Measurements from ENCODE around the gene SPINT3. TPM values are rescaled to one million over a fixed set of nuclear protein-coding genes. Genes with fewer than 3 reads are reported as not detected.

SPINT3 gene
- total RNA-seq, 1 experiment from 2014 or later, result not detected

DNA sequence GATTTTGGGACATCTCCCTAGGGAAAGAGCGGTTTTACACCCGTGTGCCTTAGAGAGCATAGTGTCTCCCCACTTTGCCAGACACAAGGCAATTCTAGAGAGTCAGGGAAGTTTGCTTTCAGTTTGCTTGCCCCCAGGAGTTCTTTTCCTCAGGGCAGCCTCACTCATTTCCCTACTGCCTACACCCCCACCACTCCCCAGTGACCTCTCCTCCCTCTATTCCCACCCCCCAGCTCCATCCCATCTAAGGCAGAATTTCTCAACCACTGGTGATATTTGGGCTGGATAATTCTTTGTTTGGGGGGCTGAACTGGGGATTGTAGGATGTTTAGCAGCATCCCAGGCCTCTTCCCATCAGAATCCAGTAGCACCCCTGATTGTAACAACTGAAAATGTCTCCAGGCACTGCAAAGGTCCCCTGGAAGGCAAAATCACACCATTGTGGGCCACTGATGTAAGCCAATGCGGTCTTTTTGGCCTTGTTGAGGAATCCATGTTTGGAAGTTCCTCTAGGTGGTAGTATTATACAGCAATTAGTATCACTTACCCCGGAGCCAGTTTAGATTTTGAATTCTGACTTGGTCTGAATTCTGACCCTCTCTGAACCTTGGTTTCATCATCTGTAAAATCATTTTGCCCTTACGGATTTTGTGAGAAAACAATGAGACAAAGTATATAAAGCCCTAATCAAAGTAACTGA, 30.5 kb upstream of the SPINT3 start:
- ATAC-seq (peak; percentile 81), DNase-seq (ENCODE audit: low read depth, low spot score) (peak; percentile 21)
- H3K79me2 ChIP-seq (ENCODE audit: insufficient read depth, low read length), result no peaks in the 10 kb centered on the region
- H3K9me3 ChIP-seq (ENCODE audit: control insufficient read depth in 1 of 2, insufficient read depth in 1 of 2, low read depth in 1 of 2, low read length in 2 of 2), result no peaks in the 10 kb centered on the region
- no peaks in the 10 kb centered on the region for H3K36me3 ChIP-seq (ENCODE audit: control insufficient read depth in 1 of 2, insufficient read depth in 2 of 2, low read length in 2 of 2)
- H4K20me1 ChIP-seq (ENCODE audit: insufficient read depth), result no peaks in the 10 kb centered on the region
- TF ChIP-seq FOSL1 (IDR thresholded peaks at IDR 0.05; ENCODE audit: low read depth) (no peak), RAD21 (IDR thresholded peaks at IDR 0.05; ENCODE audit: low read depth) (peak; percentile 81), ELF1 (IDR thresholded peaks at IDR 0.05; ENCODE audit: borderline replicate concordance, low read depth) (no peak)
- TF ChIP-seq, protein P1, sequence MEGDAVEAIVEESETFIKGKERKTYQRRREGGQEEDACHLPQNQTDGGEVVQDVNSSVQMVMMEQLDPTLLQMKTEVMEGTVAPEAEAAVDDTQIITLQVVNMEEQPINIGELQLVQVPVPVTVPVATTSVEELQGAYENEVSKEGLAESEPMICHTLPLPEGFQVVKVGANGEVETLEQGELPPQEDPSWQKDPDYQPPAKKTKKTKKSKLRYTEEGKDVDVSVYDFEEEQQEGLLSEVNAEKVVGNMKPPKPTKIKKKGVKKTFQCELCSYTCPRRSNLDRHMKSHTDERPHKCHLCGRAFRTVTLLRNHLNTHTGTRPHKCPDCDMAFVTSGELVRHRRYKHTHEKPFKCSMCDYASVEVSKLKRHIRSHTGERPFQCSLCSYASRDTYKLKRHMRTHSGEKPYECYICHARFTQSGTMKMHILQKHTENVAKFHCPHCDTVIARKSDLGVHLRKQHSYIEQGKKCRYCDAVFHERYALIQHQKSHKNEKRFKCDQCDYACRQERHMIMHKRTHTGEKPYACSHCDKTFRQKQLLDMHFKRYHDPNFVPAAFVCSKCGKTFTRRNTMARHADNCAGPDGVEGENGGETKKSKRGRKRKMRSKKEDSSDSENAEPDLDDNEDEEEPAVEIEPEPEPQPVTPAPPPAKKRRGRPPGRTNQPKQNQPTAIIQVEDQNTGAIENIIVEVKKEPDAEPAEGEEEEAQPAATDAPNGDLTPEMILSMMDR (IDR thresholded peaks at IDR 0.05 in 2 of 3, conservative IDR thresholded peaks at IDR 0.05 in 1 of 3; ENCODE audit: borderline replicate concordance in 1 of 3, insufficient read depth in 1 of 3, low read depth in 2 of 3, low read length in 2 of 3), result peak; percentile 24 to 61 (median 59); a peak in 4 of 6 replicates
- H3K27ac ChIP-seq (ENCODE audit: low read depth, low read length), result no peak overlapping the region
- H3K9ac ChIP-seq (ENCODE audit: low read length), result no peak overlapping the region
- H2AFZ ChIP-seq (ENCODE audit: low read depth, low read length, poor library complexity, severe bottlenecking), result no peak overlapping the region
- ChIA-PET CTCF (interaction anchor here (0.6 to 1.5 kb wide), 3 partner anchors 12 to 417 kb away, joined by 3 to 25 read pairs (median 3); no protein-coding TSS in a partner anchor), RAD21 (ENCODE audit: low non-redundant PET in 1 of 2, low total read pairs in 2 of 2, uncharacterized antibody in 2 of 2, unreplicated experiment in 2 of 2) (interaction anchor here in 1 of 2 experiments (1.1 kb wide), 1 partner anchor 225 kb away, joined by 5 read pairs; no protein-coding TSS in a partner anchor), POLR2A (no interaction called here)
- H3K4me1 ChIP-seq (ENCODE audit: control insufficient read depth in 1 of 2, insufficient read depth in 2 of 2, low read length in 2 of 2), result no peaks in the 10 kb centered on the region
- peaks cover 49% of the 10 kb centered on the region; the same call in 1 of the 2 replicates for H3K27me3 ChIP-seq (ENCODE audit: insufficient read depth, low read length)
- H3K4me2 ChIP-seq (ENCODE audit: low read length), result no peak overlapping the region
- no peaks in the 10 kb centered on the region for H3K9me2 ChIP-seq (ENCODE audit: insufficient read depth)
- BruUV-seq (replicated peaks), result no TSS peak
- H3K4me3 ChIP-seq (replicated peaks in 1 of 2; ENCODE audit: low read depth in 1 of 2, low read length in 2 of 2), result no peak overlapping the region
- intact Hi-C loops (cut with micrococcal nuclease), result loop anchor here (1.0 to 10.0 kb wide), 4 partner anchors 206 to 419 kb away; partner anchors contain the start of gene PCIF1

DNA sequence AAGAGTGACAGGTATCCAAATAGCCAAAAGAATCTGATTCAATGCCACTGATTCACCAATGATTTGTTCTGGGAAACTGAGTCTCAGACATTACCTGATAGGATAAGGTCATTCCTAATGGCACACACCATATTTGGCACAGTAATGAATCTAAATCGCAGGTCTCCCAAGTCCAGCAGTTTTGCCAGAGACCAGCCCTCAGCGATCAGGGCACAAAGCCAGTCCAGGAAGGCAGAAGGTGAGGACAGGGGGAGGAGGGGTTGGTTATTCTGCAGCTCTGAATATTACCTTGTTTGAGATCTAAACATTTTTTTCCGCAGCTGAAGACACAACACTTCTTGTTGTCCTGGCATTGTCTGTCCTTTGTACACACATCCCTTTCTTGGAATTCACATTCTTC, 29.9 kb upstream of the SPINT3 start:
- H3K9me3 ChIP-seq (ENCODE audit: control insufficient read depth in 1 of 2, insufficient read depth in 1 of 2, low read depth in 1 of 2, low read length in 2 of 2), result no peaks in the 10 kb centered on the region
- ChIA-PET POLR2A (interaction anchor here (0.8 kb wide), 1 partner anchor 31 kb away, joined by 3 read pairs; no protein-coding TSS in a partner anchor), RAD21 (ENCODE audit: low non-redundant PET in 1 of 2, low total read pairs in 2 of 2, uncharacterized antibody in 2 of 2, unreplicated experiment in 2 of 2) (interaction anchor here in 1 of 2 experiments (1.1 kb wide), 1 partner anchor 225 kb away, joined by 5 read pairs; no protein-coding TSS in a partner anchor), CTCF (interaction anchor here (0.6 to 1.5 kb wide), 3 partner anchors 12 to 418 kb away, joined by 3 to 25 read pairs (median 3); no protein-coding TSS in a partner anchor)
- H3K79me2 ChIP-seq (ENCODE audit: insufficient read depth, low read length), result no peaks in the 10 kb centered on the region
- H3K9me2 ChIP-seq (ENCODE audit: insufficient read depth), result no peaks in the 10 kb centered on the region
- no peaks in the 10 kb centered on the region for H4K20me1 ChIP-seq (ENCODE audit: insufficient read depth)
- intact Hi-C loops (cut with micrococcal nuclease), result loop anchor here (5.0 to 10.0 kb wide), 3 partner anchors 207 to 419 kb away; partner anchors contain the start of gene PCIF1
- H3K36me3 ChIP-seq (ENCODE audit: control insufficient read depth in 1 of 2, insufficient read depth in 2 of 2, low read length in 2 of 2), result no peaks in the 10 kb centered on the region
- no peaks in the 10 kb centered on the region for H3K4me1 ChIP-seq (ENCODE audit: control insufficient read depth in 1 of 2, insufficient read depth in 2 of 2, low read length in 2 of 2)
- no peak overlapping the region for H2AFZ ChIP-seq (ENCODE audit: low read depth, low read length, poor library complexity, severe bottlenecking)
- H3K4me3 ChIP-seq (replicated peaks in 1 of 2; ENCODE audit: low read depth in 1 of 2, low read length in 2 of 2), result no peak overlapping the region
- H3K27me3 ChIP-seq (ENCODE audit: insufficient read depth, low read length), result peaks cover 51% of the 10 kb centered on the region; the same call in 1 of the 2 replicates
- no TSS peak for BruUV-seq (replicated peaks)
- DNase-seq (ENCODE audit: low read depth, low spot score) (no peak), ATAC-seq (no peak)
- H3K27ac ChIP-seq (ENCODE audit: low read depth, low read length), result no peak overlapping the region
- H3K9ac ChIP-seq (ENCODE audit: low read length), result no peak overlapping the region
- H3K4me2 ChIP-seq (ENCODE audit: low read length), result no peak overlapping the region
- TF ChIP-seq JUND (IDR thresholded peaks at IDR 0.05), result no peak
- TF ChIP-seq SRF (IDR thresholded peaks at IDR 0.05; ENCODE audit: low read depth), result no peak
- TF ChIP-seq ELF1 (IDR thresholded peaks at IDR 0.05; ENCODE audit: borderline replicate concordance, low read depth), result no peak
- no peak for TF ChIP-seq EZH2phosphoT487 (IDR thresholded peaks at IDR 0.05; ENCODE audit: borderline replicate concordance)
- no peak for TF ChIP-seq EGR1 (IDR thresholded peaks at IDR 0.05; ENCODE audit: low read depth)
- TF ChIP-seq, protein P1 (IDR thresholded peaks at IDR 0.05 in 2 of 3, conservative IDR thresholded peaks at IDR 0.05 in 1 of 3; ENCODE audit: borderline replicate concordance in 1 of 3, insufficient read depth in 1 of 3, low read depth in 2 of 3, low read length in 2 of 3), result no peak
- TF ChIP-seq, protein P2, sequence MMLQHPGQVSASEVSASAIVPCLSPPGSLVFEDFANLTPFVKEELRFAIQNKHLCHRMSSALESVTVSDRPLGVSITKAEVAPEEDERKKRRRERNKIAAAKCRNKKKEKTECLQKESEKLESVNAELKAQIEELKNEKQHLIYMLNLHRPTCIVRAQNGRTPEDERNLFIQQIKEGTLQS (IDR thresholded peaks at IDR 0.05), result no peak
- TF ChIP-seq YY1 (IDR thresholded peaks at IDR 0.05; ENCODE audit: extremely low read depth, insufficient replicate concordance, low read depth, low read length), result no peak
- TF ChIP-seq ZNF274 (IDR thresholded peaks at IDR 0.05; ENCODE audit: low read depth, low read length), result no peak
- no peak for TF ChIP-seq POLR2A (IDR thresholded peaks at IDR 0.05; ENCODE audit: borderline replicate concordance, extremely low read depth, insufficient read depth, insufficient read length)
- no peak for TF ChIP-seq TCF7L2 (IDR thresholded peaks at IDR 0.05; ENCODE audit: borderline replicate concordance, extremely low read depth, insufficient read depth, insufficient read length)
- no peak for TF ChIP-seq CEBPB (IDR thresholded peaks at IDR 0.05; ENCODE audit: low read depth)

Data from HCT116 (cell line).